Common myeloid progenitor, CD34-positive (primary cell): ENCODE measurements around the gene LUC7L2.
"Not testable (repeated sequence)": the region's sequence is repeated elsewhere in the genome, so short reads cannot be mapped to it uniquely, and the experiment has no call there.

Experiments used
- CTCF ChIA-PET: fragments of 350-600 bp; sonication (Branson Sonifier 250); formaldehyde crosslinking; loops from one replicate; lab custom pipeline; 2021; ENCODE audit warnings: antibody characterized with exemption; lab: Charles Lee
- POLR2A ChIA-PET: fragments of 350-600 bp; sonication (Branson Sonifier 250); formaldehyde crosslinking; loops from one replicate; lab custom pipeline; 2021; ENCODE audit warnings: antibody characterized with exemption; lab: Charles Lee
- DNase-seq, 3 donors: peaks; one replicate each; pipeline versions ENCODE4 v3.0.0 to v3.0.0-alpha.2; 2013
- H3K27ac ChIP-seq, 2 experiments: 1 replicate in 1 of 2; 2 replicates in 1 of 2; pipeline ENCODE4 v1.7.0; 2013; ENCODE audit warnings: inconsistent platforms in 2 of 2, low read length in 2 of 2, mild to moderate bottlenecking in 2 of 2, low read depth in 1 of 2, moderate library complexity in 1 of 2; ENCODE audit not compliant: severe bottlenecking in 2 of 2, insufficient read depth in 1 of 2, poor library complexity in 1 of 2
- H3K27me3 ChIP-seq, 5 experiments: replicated peaks in 2 of 5; 1 replicate in 3 of 5; 2 replicates in 2 of 5; pipeline versions ENCODE4 v1.6.1 to v1.7.0; 2013; ENCODE audit warnings: low read length in 4 of 5, mild to moderate bottlenecking in 2 of 5, moderate library complexity in 2 of 5, inconsistent platforms in 1 of 5; ENCODE audit not compliant: insufficient read depth in 5 of 5, control insufficient read depth in 4 of 5
- H3K36me3 ChIP-seq, 4 experiments: 1 replicate in 2 of 4; 2 replicates in 2 of 4; pipeline versions ENCODE4 v1.6.1 to v1.7.0; 2013; ENCODE audit warnings: low read length in 3 of 4, control low read depth in 1 of 4, mild to moderate bottlenecking in 1 of 4; ENCODE audit not compliant: control insufficient read depth in 4 of 4, insufficient read depth in 4 of 4
- H3K4me1 ChIP-seq, 4 experiments: 1 replicate in 3 of 4; 2 replicates in 1 of 4; pipeline versions ENCODE4 v1.6.1 to v1.7.1; 2013; ENCODE audit warnings: low read length in 3 of 4, mild to moderate bottlenecking in 3 of 4, control low read depth in 1 of 4, inconsistent platforms in 1 of 4, moderate library complexity in 1 of 4; ENCODE audit not compliant: control insufficient read depth in 4 of 4, insufficient read depth in 4 of 4; ENCODE audit errors: control extremely low read depth in 1 of 4
- H3K4me3 ChIP-seq, 7 experiments: 1 replicate in 4 of 7; 2 replicates in 3 of 7; pipeline versions ENCODE4 v1.5.1 to v1.7.0; 2013; ENCODE audit warnings: mild to moderate bottlenecking in 7 of 7, low read length in 6 of 7, moderate library complexity in 6 of 7, inconsistent platforms in 2 of 7, low read depth in 2 of 7, control low read depth in 1 of 7; ENCODE audit not compliant: insufficient read depth in 4 of 7, control insufficient read depth in 1 of 7; ENCODE audit errors: extremely low read depth in 1 of 7
- H3K9me3 ChIP-seq, 5 experiments: 1 replicate in 4 of 5; 2 replicates in 1 of 5; pipeline versions ENCODE4 v1.6.1 to v1.7.1; 2013; ENCODE audit warnings: low read length in 4 of 5, mild to moderate bottlenecking in 2 of 5, inconsistent platforms in 1 of 5, low read depth in 1 of 5, moderate library complexity in 1 of 5; ENCODE audit not compliant: control insufficient read depth in 4 of 5, insufficient read depth in 2 of 5; ENCODE audit errors: control extremely low read depth in 1 of 5
- WGBS: methylation state at CpG from one replicate; pipeline ENCODE4 v1.1.5; 2013; ENCODE audit not compliant: insufficient coverage; 5-methylcytosine and 5-hydroxymethylcytosine counted together

Gene LUC7L2

GRCh38 chr7:139464511-139464910 lies 104.8 kb downstream of the LUC7L2 start:
- H3K36me3 ChIP-seq, H3K4me3 ChIP-seq, H3K27me3 ChIP-seq, POLR2A ChIA-PET, DNase-seq, H3K27ac ChIP-seq, H3K4me1 ChIP-seq, H3K9me3 ChIP-seq: not testable (repeated sequence)
- CTCF ChIA-PET, result interaction anchor here (1.1 to 1.3 kb wide), 2 partner anchors 11 to 30 kb away, joined by 3 to 4 read pairs; no protein-coding TSS in a partner anchor
- WGBS, result 100% methylated on average over 4 of the region's 4 CpGs

- POLR2A ChIA-PET, result interaction anchor here (0.6 kb wide), 1 partner anchor 43 kb away, joined by 3 read pairs; no protein-coding TSS in a partner anchor
- no CpG with 5 or more reads among the region's 10 CpGs for WGBS
Measured at GRCh38 chr7:139465072-139465471, 105.4 kb downstream of the LUC7L2 start.

GRCh38 chr7:139467729-139468128 lies 108.0 kb downstream of the LUC7L2 start:
- H3K27me3 ChIP-seq, H3K4me1 ChIP-seq, CTCF ChIA-PET, H3K27ac ChIP-seq, POLR2A ChIA-PET, H3K9me3 ChIP-seq, H3K36me3 ChIP-seq, DNase-seq, H3K4me3 ChIP-seq: not testable (repeated sequence)
- WGBS, result 92% methylated on average over 5 of the region's 7 CpGs

More at GRCh38 chr7:139465072-139465471, 105.4 kb downstream of the LUC7L2 start:
- not testable (repeated sequence) for DNase-seq, H3K4me1 ChIP-seq, H3K27me3 ChIP-seq, H3K27ac ChIP-seq, H3K4me3 ChIP-seq, H3K9me3 ChIP-seq, H3K36me3 ChIP-seq
- CTCF ChIA-PET, result interaction anchor here (1.1 kb wide), 1 partner anchor 10 kb away, joined by 4 read pairs; no protein-coding TSS in a partner anchor

GRCh38 chr7:139468281-139468680 lies 108.6 kb downstream of the LUC7L2 start:
- DNase-seq, POLR2A ChIA-PET, H3K27me3 ChIP-seq, H3K4me1 ChIP-seq, H3K9me3 ChIP-seq, H3K36me3 ChIP-seq, CTCF ChIA-PET, H3K4me3 ChIP-seq, H3K27ac ChIP-seq: not testable (repeated sequence)
- WGBS, result 90% methylated on average over 2 of the region's 5 CpGs

GRCh38 chr7:139471740-139472353 lies 112.2 kb downstream of the LUC7L2 start:
- Histone ChIP-seq H3K36me3 (no peaks in the 10 kb centered on the region), H3K27ac (no peak overlapping the region), H3K9me3 (peaks cover 0 to 10% (median 0%) of the 10 kb centered on the region in 5 experiments), H3K4me3 (no peak overlapping the region), H3K27me3 (no peaks in the 10 kb centered on the region), H3K4me1 (no peaks in the 10 kb centered on the region)
- POLR2A ChIA-PET, result no interaction called here
- CTCF ChIA-PET, result interaction anchor here (2.4 kb wide), 1 partner anchor 38 kb away, joined by 11 read pairs; no protein-coding TSS in a partner anchor
- 93% methylated on average over 5 of the region's 7 CpGs for WGBS
- no peak for DNase-seq
